NCI-H1092 treated with DMSO at 0.1 percent for 48 hours (cell line): ENCODE results near the gene PLAAT3.
"Not testable (repeated sequence)": the region's sequence is repeated elsewhere in the genome, so short reads cannot be mapped to it uniquely, and the experiment has no call there.

Source experiments
- DNase-seq: peaks from one replicate; lab custom pipeline; 2025; lab: John Stamatoyannopoulos, UW

Gene PLAAT3

GRCh38 chr11:63608353-63609345 is 5.6 kb downstream of the PLAAT3 start:
- DNase-seq: no peak

GRCh38 chr11:63603180-63603518 is 11.1 kb downstream of the PLAAT3 start:
- DNase-seq: peak; percentile 6

DNA sequence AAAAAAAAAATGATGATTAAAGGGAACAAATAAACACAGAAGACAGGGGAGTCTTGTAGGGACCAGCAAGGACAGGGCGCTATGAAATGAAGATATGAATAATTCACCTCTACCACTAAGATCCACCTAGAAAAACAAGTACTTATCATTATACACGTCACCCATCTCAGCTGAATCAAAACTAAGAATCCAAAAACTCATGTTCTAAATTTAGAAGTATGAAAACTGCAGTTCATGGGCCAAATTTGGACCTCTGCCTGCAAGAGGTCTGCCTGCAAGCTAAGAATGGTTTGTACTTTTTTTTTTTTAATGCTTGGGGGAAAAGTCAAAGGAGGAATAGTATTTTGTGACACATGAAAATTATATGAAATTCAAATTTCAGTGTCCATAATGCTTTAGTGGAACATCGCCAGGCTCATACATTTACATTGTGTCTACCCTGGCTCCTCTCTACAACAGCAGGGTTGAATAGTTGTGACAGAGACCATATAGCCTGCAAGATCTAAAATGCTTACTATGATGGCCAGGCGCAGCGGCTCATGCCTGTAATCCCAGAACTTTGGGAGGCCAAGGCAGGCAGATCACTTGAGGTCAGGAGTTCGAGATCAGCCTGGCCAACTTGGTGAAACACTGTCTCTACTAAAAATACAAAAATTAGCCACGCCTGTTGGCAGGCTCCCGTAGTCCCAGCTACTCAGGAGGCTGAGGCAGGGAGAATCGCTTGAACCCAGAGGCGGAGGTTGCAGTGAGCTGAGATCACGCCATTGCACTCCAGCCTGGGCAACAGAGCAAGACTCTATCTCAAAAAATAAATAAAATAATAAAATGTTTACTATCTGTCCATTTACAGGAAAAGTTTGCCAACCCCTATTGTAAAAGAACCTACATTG is 11.7 kb downstream of the PLAAT3 start:
- DNase-seq: not testable (repeated sequence)

GRCh38 chr11:63599211-63600122 is 14.8 kb downstream of the PLAAT3 start:
- DNase-seq: no peak

DNA sequence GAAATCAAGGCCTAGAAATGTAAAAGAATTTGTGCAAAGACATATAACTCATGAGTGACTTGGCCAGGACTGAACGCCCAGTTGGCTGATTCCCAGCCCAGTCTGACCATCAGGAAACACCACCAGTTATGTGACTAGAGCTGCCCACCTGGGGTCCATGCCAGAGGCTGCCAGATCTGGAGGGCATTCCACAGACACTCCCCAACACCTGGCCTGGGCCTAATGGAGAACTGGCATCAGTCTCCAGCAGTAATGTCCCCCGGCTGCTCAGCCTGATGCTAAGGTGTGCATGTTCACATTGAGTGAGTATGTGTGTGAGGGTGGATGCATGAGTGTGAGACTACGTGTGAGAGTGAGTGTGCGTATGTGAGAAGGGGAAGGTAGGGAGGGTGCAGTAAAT is 15.7 kb downstream of the PLAAT3 start:
- DNase-seq: no peak

GRCh38 chr11:63595296-63595695 is 18.9 kb downstream of the PLAAT3 start:
- DNase-seq: no peak

- DNase-seq: peak; percentile 13
These were observed 21.2 kb downstream of the PLAAT3 start for GRCh38 chr11:63592975-63593395.

DNA sequence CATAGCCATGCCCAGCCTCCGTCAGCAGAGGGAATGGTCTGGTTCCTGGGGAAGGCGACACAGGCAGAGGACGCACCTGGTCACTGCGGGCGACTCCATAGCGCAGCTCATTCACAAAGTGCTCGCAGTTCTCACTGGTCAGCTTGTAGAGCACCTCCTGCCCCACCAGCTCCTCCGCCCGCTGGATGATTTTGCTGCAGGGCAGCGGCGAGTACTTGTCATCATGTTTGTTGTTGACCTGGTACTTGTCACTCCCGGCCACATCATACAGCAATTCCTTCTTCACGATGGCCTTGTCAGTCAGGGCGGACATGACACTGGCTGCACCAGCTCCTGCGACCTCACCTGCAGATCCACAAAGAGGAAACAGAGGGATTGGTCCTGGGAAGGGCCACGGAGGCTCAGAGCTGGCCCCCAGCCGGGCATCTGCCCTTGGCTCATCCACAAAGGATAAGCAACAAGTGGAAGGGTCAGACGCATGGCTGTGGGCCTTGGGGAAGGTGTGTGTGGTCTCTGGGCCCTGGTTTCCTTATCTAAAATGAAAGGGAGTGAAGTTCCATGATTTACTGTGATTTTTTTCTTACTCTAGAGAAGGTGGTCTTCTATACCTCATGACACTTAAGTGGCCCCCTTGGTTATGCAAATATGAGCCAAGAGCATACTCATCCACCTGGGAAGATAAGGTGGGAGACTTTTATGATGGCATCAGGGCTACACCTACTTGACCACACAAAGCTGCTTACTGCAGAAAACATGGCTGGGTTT is 24.0 kb downstream of the PLAAT3 start:
- DNase-seq: no peak

- DNase-seq: no peak
These were observed 25.2 kb downstream of the PLAAT3 start for GRCh38 chr11:63589000-63589399.

GRCh38 chr11:63586451-63587166 is 27.6 kb downstream of the PLAAT3 start:
- no peak for DNase-seq

- no peak for DNase-seq
These were observed 30.9 kb downstream of the PLAAT3 start for GRCh38 chr11:63583357-63583677.

DNA sequence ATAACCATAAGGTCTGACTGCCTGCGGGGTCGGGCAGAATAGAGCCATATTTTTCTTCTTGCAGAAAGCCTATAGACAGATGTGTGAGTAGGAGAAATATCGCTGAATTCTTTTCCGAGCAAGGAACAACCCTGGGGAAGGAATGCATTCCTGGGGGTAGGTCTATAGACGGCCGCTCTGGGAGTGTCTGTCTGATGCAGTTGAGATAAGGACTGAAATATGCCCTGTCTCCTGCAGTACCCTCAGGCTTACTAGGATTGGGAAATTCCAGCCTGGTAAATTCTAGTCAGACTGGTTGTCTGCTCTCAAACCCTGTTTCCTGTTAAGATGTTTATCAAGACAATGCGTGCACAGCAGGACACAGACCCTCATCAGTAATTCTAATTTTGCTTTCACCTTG is 33.0 kb downstream of the PLAAT3 start:
- DNase-seq: not testable (repeated sequence)

DNA sequence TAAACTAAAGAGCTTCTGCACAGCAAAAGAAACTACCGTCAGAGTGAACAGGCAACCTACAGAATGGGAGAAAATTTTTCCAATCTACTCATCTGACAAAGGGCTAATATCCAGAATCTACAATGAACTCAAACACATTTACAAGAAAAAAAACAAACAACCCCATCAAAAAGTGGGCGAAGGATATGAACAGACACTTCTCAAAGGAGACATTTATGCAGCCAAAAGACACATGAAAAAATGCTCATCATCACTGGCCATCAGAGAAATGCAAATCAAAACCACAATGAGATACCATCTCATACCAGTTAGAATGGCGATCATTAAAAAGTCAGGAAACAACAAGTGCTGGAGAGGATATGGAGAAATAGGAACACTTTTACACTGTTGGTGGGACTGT is 35.4 kb downstream of the PLAAT3 start:
- DNase-seq: not testable (repeated sequence)

DNA sequence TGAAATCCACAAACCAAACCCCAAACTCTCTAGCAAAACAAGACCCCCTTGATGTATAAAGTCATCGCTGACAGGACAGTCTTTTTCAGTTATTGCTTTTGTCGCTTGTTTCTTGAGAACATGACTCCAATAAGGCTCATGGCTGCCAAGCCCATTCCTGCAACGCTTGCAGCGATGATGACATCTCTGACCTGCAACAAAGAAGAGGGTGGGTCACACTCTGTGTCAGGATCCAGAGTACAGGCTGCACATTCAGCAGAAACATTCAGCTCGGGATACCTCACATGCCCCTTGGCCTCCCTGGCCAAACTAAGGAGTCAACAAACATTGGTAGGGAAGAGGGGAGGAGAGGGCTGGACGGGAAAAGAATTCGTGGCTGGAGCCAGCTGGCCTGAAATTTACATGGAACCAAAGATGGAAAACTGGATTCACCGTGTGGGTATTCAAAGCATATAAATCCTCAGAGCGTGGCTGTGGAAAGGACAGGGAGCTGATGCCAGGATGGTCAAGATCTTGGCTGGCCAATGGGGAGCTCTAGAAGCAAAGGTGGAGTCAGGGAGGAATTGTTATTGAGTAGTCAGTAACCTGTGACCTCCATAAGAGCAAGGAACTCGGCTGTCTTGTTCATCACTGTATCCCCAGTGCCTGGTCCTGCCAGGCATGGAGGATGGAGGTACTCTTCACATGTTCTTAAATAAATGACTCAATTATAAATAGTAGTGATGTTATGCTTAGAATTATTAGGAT is 39.2 kb downstream of the PLAAT3 start:
- no peak for DNase-seq

DNA sequence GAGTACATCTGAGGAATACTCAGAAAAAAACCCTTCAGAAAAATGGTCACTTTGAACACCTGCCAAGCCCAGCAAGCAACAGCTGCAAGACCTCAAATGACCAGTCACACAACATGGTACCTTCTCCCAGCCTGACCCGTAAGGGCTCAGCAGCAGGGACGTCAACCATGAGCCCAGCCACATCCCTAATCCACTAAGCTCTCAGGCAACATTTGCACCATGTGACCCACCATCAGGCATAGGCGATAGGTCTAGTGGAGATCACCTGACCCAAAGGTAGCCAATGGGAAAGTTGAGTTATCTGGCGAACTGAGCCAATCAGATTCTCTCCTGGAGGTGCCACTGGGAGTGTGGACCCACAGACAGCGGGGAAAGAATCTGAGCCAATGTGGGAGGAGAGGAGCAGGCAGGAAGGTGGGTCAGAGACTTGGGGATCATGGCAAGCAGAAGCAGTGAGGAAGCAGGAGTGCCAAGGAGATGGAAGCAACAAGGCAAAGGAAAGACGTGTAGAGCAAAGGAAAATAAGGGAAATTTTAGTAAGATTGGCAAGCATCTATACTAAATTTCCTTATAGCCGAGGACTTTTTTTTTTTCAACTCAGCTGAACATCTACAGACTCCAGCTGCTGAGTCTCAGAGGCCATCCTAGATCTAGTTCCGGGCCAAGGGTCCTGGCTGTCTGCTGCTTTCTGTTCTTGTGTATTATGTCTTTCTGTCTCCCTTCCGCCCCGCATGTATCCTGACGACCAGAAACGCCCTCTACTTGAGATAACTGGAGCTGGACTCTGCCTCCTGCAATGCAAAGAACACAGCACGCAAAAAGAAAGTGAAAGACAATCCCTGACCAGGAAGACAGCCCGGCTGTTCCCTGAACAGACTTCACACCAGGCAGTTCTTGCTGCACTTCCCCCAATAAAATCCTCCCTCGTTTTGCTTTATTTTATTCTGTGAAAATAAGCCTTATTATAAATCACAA is 40.1 kb downstream of the PLAAT3 start:
- no peak for DNase-seq

- DNase-seq: no peak
These were observed 42.1 kb downstream of the PLAAT3 start for GRCh38 chr11:63572026-63572688.

DNA sequence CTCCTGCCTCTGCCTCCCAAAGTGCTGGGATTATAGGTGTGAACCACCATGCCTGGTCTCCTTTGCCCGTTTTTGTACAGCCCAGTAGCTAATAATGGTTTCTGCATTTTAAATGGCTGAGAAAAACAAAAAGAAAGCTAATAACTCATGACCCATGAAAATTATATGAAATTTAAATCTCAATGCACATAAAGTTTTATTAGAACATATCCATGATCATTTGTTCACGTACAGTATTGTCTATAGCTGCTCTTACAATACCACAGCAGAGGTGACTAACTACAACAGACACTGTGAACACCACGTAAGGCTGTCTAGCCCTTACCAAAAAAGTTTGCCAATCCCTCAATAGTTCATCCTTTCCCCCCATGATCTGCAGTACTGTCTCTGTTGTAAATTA is 44.7 kb downstream of the PLAAT3 start:
- DNase-seq: no peak
